Astrocyte (in vitro differentiated cells and primary cell): ENCODE data around the gene ANKRD33B.
"Not testable (repeated sequence)": the region's sequence is repeated elsewhere in the genome, so short reads cannot be mapped to it uniquely, and the experiment has no call there.

Source experiments
- CTCF ChIP-seq: IDR thresholded peaks from 2 replicates; pipeline ENCODE4 v1.5.1; 2011; ENCODE audit warnings: low read depth, mild to moderate bottlenecking, inconsistent platforms, low read length, moderate library complexity; ENCODE audit not compliant: insufficient read depth
- EZH2 ChIP-seq: IDR thresholded peaks from 2 replicates; pipeline ENCODE4 v1.6.1; 2012; ENCODE audit warnings: mild to moderate bottlenecking, low read length, inconsistent platforms; ENCODE audit not compliant: insufficient read depth

DNA sequence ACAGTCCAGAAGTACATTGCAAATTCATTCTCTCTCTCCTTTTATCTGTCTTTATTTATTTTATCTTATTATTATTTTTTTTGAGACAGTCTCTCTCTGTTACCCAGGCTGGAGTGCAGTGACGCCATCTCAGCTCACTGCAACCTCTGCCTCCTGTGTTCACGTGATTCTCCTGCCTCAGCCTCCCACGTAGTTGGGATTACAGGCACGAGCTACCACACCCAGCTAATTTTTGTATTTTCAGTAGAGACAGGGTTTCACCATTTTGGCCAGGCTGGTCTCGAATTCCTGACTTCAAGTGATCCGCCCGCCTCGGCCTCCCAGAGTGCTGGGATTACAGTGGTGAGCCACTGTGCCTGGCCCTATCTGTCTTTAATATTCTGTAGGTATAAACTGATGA lies 49.3 kb upstream of the ANKRD33B start:
- not testable (repeated sequence) for TF ChIP-seq EZH2, CTCF
